ENCODE measurements around the gene FYB1.

Gene FYB1

GRCh38 chr5:39158127-39158593 lies 61.2 kb downstream of the FYB1 start:
- DNase-seq, result no peak

- no peak for DNase-seq
Measured at GRCh38 chr5:39157701-39158100, 61.7 kb downstream of the FYB1 start.

- no peak for DNase-seq
Measured at GRCh38 chr5:39156082-39156481, 63.3 kb downstream of the FYB1 start.

- no peak for DNase-seq
Measured at GRCh38 chr5:39151745-39152144, 67.6 kb downstream of the FYB1 start.

DNA sequence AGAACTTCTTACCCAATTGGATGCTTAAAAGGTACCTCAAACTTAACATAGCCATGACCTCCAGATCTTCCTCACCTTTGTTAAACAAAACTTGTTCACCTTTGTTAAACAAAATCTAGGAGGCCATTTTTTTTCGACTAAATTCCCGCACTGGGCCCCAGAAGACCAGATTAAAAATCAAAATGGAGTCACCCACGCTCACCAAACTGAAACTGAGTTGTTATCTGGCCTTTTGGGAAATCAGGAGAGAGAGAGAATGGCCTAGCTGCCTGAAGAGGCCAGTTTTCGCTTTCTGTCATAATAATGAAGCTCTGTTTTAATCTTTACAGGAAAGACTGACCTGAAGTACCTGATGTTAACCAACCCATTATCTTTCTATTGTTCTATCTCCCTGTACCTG lies 69.4 kb downstream of the FYB1 start:
- DNase-seq, result no peak

- no peak for DNase-seq
Measured at GRCh38 chr5:39148983-39149534, 70.3 kb downstream of the FYB1 start.

GRCh38 chr5:39146831-39147540 lies 72.4 kb downstream of the FYB1 start:
- no peak for DNase-seq

DNA sequence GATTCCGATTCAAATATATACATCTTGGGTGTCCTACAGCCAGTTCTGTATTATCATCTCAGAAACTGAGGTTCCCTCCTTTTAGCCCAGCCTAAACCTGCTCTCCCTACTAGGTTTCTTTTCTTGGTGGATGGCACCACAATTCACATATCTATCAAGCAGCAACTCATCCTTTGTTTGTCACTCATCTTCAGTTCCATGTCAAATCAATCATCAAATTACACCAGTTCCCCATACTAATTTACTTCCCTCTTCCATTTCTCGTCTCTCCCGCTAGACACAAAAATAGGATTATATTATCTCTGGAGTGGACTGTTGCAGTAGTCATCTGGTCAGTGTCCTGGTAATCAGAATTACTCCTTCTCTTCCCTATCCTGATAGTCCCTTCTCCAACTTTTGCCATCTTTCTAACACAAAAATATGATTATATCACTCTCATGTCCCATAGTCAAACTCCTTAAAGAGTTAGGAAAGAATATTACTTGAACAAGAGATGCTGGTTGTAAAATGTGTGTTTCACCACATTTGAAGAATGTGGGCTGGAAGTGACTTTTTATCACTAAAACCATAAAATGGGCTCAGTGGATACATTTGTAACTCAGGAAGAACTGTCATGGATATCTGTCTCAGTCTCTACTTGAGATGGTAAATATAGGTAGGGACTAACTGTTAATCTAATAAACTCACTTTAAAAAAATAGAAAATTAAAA lies 76.1 kb downstream of the FYB1 start:
- no peak for DNase-seq

DNA sequence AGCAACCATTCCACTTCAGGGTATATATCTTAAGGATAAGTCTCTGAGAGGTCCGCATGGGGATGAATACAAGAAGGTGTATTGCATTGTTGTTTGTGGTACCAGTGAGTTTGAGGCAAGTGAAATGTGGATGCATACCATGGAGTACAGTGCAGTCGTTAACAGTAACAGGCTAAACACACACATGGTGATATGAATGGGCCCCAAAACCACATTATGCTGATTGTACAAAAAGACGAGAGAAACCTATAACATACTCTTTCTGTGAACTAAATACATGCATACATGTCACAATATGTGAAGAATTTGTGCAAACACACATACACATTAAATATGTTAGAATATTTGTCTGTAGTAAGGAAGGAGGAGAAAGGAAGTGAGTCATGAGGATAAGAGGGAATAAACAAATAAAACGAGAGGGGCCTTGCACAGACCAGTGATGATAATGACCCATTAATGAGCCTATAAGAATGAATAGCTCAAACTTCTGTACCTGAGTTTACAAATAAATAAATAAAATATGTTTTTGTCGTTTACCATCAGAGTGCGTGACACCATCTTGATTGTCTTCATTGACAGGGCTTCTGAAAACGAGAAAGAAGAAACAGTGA lies 78.7 kb downstream of the FYB1 start:
- no peak for DNase-seq

DNA sequence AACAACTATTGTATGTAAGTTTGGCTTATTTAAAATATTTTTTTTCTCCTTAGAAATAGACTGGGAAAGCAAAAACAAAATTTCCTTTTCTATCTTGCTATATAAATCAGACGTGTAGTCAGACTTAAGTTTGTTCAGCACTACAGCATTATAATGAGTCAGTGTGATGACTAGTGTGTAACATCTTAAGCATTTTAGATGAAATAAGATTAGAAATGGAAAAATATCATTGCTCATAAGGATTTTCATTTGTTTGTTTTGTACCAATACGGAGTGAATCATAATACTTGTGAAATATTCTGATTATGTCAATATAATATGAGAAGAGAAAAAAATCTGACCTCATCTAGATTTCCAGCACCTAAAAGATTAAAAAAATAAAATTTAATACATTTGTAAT lies 80.5 kb downstream of the FYB1 start:
- DNase-seq, result no peak

GRCh38 chr5:39137819-39138451 lies 81.4 kb downstream of the FYB1 start:
- DNase-seq, result no peak

DNA sequence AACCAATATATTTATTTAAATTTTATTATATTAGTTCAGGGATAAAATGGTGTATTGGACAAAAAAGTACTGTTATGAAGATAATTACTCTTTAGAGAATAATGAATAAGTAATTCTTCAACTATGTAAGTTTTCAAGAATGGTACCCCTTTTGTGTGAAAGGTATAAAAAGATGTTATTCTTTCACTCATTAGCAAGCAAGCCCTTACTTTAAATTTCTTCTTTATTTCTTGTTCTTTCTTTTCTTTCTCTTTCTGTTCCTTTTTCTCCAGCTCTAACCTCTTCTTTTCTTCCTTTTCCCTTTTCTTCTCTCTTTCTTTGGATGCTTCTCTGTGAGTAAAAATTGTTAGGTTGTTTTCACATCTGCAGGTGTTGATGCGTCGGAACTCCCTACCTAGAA lies 82.0 kb downstream of the FYB1 start:
- no peak for DNase-seq

GRCh38 chr5:39132792-39133191 lies 86.6 kb downstream of the FYB1 start:
- no peak for DNase-seq

DNA sequence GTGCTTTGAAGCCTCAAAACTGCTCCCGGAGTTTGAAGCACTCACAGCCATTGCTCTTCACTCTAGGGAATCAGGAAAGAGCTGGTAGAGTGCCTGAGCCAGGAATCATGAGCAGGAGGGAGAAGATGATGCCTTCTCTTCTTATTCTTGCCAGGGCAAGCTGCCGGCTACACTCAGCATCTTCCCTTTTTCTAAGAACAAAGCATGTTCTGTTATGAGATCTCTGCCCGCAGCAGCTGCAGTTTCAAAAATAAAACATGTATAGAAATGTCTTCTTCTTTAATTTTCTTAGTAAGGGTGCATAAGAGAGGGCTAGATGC lies 87.3 kb downstream of the FYB1 start:
- DNase-seq, result no peak

DNA sequence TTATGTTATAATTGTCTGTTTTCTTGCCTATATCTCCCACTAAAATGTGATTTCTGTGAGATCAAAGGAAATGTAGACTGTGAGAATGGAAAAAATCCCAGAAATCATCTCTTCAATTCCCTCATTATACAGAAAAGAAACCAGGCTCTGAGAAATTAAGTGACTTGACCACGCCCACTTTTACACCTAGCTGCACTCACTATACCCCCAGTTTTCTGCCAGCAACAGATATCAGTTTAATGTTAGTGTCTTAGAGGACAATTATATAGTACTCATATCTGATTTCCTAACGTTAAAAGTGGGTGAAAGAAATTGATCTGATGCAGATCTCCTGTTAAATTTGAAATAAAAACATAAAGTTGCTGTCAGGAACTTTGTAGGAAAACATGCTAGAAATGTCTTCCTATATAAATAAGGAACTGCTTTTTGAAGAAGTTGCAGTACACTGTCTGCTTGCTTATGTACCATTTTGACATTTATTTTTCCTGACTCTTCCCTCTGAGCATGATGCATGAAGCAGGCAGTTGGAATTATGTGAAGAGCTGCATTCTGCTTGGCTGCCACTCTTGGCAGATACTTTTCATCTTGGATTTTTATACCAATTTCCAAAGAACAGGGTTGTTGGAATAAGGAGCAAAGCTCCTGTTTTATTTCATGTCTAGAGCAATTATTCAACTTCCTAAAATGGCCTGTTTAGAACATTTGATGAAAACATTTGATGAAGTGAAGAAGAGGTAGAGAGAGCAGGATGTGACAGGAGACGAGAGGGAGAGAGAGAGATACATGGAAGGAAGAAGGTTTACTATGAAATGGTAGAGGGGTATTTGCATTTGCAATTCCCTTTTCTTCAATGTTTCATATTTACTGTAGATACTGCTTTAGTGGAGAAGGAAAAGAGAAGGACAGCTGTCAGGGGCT lies 87.9 kb downstream of the FYB1 start:
- no peak for DNase-seq

GRCh38 chr5:39130716-39131115 lies 88.6 kb downstream of the FYB1 start:
- no peak for DNase-seq

GRCh38 chr5:39121922-39122321 lies 97.4 kb downstream of the FYB1 start:
- no peak for DNase-seq

DNA sequence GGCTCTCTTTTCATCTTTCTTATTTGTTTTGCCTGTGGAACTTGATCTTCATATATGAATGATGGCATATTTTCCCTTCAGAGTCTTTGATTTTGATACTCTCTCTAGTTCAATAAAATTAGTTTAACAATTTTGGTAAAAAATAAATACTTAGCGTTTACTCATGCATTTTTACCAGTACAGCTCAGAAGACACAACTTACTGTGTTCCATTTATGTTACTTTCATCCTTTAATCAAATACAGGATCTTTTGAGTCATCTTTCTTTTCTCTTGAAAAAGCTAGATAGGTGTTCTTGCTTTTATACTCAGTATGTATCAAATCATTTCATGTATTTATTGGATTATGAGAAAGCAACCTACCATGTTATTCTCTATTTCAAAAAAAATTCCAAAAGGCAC lies 98.0 kb downstream of the FYB1 start:
- no peak for DNase-seq

DNA sequence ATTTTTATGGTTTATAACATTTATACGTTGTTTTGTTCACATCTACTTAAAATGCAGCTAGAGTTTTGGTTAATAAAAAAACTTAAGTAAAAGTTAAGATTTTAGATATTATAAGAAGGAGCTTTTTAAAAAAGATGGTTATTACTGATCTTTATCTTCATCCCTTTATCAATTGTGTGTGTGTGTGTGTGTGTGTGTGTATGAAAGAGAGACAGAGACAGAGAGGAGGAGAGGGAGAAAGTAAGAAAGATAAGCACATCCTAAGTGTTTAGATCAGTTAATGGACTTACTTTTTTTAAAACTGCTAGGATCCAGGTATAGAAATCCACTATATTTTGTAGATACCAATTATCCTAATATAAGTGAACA lies 99.3 kb downstream of the FYB1 start:
- DNase-seq, result no peak

DNA sequence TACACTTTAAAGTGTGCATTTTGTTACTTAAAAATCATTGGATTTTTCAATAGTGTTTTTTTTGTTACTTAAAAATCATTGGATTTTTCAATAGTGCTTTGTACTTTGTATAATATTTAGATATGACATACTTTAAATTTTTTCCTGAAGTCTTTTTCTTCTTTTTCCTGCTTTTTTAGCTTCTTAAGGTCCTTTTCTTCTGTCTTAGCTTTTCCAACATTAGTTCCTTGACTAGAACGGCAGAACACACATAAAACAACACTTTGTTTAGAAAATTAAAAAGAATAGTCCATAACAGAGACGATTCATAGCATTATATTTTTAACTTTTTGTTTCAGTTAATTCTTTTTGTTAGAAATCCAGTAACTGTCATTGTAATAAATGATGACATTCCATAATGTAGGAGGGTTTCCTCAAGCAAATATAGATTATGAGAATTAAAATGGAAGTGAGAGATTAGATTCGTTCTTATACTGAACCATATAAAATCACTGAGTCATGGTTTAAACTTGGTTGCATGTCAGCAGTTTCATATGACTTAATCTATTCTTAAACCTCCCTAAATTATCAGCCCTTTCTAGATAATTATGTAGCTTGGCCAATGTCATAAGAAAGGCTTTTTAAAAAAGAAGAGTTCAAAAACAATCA lies 99.8 kb downstream of the FYB1 start:
- no peak for DNase-seq

DNA sequence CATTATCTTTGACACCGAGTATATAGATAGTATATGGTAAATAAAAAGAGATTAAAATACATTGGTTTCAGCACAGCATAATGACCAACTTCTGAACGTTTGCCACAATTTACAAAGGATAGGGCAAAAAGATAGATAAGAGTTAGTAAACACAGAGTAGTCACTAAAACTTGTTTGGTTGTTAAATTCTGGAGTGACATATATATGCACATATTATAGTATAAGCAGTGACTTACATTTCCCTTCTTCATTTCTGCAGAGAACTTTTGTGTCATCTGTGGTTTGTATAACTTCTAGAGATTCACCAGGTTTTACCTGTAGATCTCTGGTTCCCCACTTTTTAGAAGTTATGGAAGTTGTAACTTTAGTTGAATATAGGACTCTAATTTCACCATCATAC lies 100.7 kb downstream of the FYB1 start:
- no peak for DNase-seq

- DNase-seq, result no peak
Measured at GRCh38 chr5:39117401-39117800, 102.0 kb downstream of the FYB1 start.

Data from NCI-H187 treated with DMSO at 0.1 percent for 48 hours (cell line).